HepG2 (cell line): Measurements from ENCODE around the gene POFUT2. TPM values are rescaled to one million over a fixed set of nuclear protein-coding genes. Genes with fewer than 3 reads are reported as not detected.

ENCODE experiments used
- ADNP ChIP-seq: sonication (generic); formaldehyde crosslinking; IDR thresholded peaks from 2 replicates; pipeline ENCODE4 v1.4.0; 2020; ENCODE audit warnings: missing genetic modification reagents
- ELF1 ChIP-seq: sonication (generic); formaldehyde crosslinking; IDR thresholded peaks from 2 replicates; pipeline ENCODE4 v1.4.0; 2020; ENCODE audit warnings: missing genetic modification reagents
- EZH2 ChIP-seq: conservative IDR thresholded peaks from 2 replicates; pipeline ENCODE4 v1.6.1; 2012; ENCODE audit warnings: mild to moderate bottlenecking, low read depth, low read length, moderate library complexity
- FOXM1 ChIP-seq: sonication (generic); formaldehyde crosslinking; IDR thresholded peaks from 2 replicates; pipeline ENCODE4 v1.5.0; 2020; ENCODE audit warnings: missing genetic modification reagents
- GABPB1 ChIP-seq: IDR thresholded peaks from 2 replicates; pipeline ENCODE4 v1.6.1; 2016; ENCODE audit warnings: mild to moderate bottlenecking, missing genetic modification reagents, moderate library complexity, missing compliant biosample characterization
- HDAC6 ChIP-seq: fragments of 200-600 bp; sonication (generic); IDR thresholded peaks from 2 replicates; pipeline ENCODE4 v1.7.0; 2017; ENCODE audit warnings: mild to moderate bottlenecking, antibody characterized with exemption, low read length, low read depth
- HNRNPUL1 ChIP-seq: fragments of 200-400 bp; formaldehyde crosslinking; IDR thresholded peaks from 2 replicates; pipeline ENCODE4 v1.6.1; 2017; ENCODE audit warnings: low read depth, mild to moderate bottlenecking, low read length, moderate library complexity
- IKZF4 ChIP-seq: sonication (generic); formaldehyde crosslinking; IDR thresholded peaks from 2 replicates; pipeline ENCODE4 v1.5.1; 2020; ENCODE audit warnings: borderline replicate concordance, mild to moderate bottlenecking, low read depth, missing genetic modification reagents; ENCODE audit errors: not compliant biosample characterization
- JDP2 ChIP-seq: sonication (generic); formaldehyde crosslinking; IDR thresholded peaks from 2 replicates; pipeline ENCODE4 v1.8.1; 2022; ENCODE audit warnings: missing genetic modification reagents, borderline replicate concordance
- KDM3A ChIP-seq: IDR thresholded peaks from 2 replicates; pipeline ENCODE4 v1.6.1; 2018; ENCODE audit warnings: low read depth, missing compliant biosample characterization
- MTA1 ChIP-seq: sonication (generic); formaldehyde crosslinking; IDR thresholded peaks from 2 replicates; pipeline ENCODE4 v1.4.0; 2020; ENCODE audit warnings: missing genetic modification reagents, mild to moderate bottlenecking, borderline replicate concordance
- NCOA2 ChIP-seq: sonication (generic); formaldehyde crosslinking; IDR thresholded peaks from 2 replicates; pipeline ENCODE4 v1.8.0; 2022; ENCODE audit warnings: inconsistent platforms
- NFE2 ChIP-seq: sonication (generic); formaldehyde crosslinking; IDR thresholded peaks from 2 replicates; pipeline ENCODE4 v1.4.0; 2020; ENCODE audit warnings: missing genetic modification reagents
- RARG ChIP-seq: sonication (generic); formaldehyde crosslinking; IDR thresholded peaks from 2 replicates; pipeline ENCODE4 v1.4.0; 2020; ENCODE audit warnings: low read depth, mild to moderate bottlenecking, missing genetic modification reagents
- RFX1 ChIP-seq: fragments of 450-650 bp; IDR thresholded peaks from 2 replicates; pipeline ENCODE4 v1.6.1; 2017
- SKI ChIP-seq: fragments of 450-650 bp; IDR thresholded peaks from one replicate; pipeline ENCODE4 v1.6.1; 2018; ENCODE audit warnings: mild to moderate bottlenecking; ENCODE audit not compliant: partially characterized antibody
- THAP9 ChIP-seq: sonication (generic); formaldehyde crosslinking; IDR thresholded peaks from 2 replicates; pipeline ENCODE4; 2020; ENCODE audit warnings: missing genetic modification reagents, mild to moderate bottlenecking, borderline replicate concordance
- ZFX ChIP-seq: sonication (generic); formaldehyde crosslinking; IDR thresholded peaks from 2 replicates; pipeline ENCODE4 v1.4.0; 2020; ENCODE audit warnings: mild to moderate bottlenecking, low read depth, missing genetic modification reagents, moderate library complexity
- ZNF121 ChIP-seq: sonication (generic); formaldehyde crosslinking; IDR thresholded peaks from 2 replicates; pipeline ENCODE4 v1.5.0; 2020; ENCODE audit warnings: mild to moderate bottlenecking, missing genetic modification reagents
- ZNF205 ChIP-seq: IDR thresholded peaks from 2 replicates; pipeline ENCODE4 v1.6.1; 2018; ENCODE audit warnings: missing biosample characterization, missing genetic modification reagents
- ZNF263 ChIP-seq: sonication (generic); formaldehyde crosslinking; IDR thresholded peaks from 2 replicates; pipeline ENCODE4 v1.4.0; 2020; ENCODE audit warnings: missing genetic modification reagents
- ZNF264 ChIP-seq: sonication (generic); formaldehyde crosslinking; IDR thresholded peaks from 2 replicates; pipeline ENCODE4 v1.4.0; 2020; ENCODE audit warnings: missing genetic modification reagents
- ZNF460 ChIP-seq: sonication (generic); formaldehyde crosslinking; IDR thresholded peaks from 2 replicates; pipeline ENCODE4 v1.5.1; 2020; ENCODE audit warnings: missing genetic modification reagents, mild to moderate bottlenecking, borderline replicate concordance
- ZNF616 ChIP-seq: sonication (generic); formaldehyde crosslinking; IDR thresholded peaks from 2 replicates; pipeline ENCODE4 v1.5.0; 2020; ENCODE audit warnings: low read depth, mild to moderate bottlenecking, missing genetic modification reagents
- ZNF619 ChIP-seq: sonication (generic); formaldehyde crosslinking; IDR thresholded peaks from 2 replicates; pipeline ENCODE4 v1.4.0; 2020; ENCODE audit warnings: mild to moderate bottlenecking, missing genetic modification reagents
- ZNF850 ChIP-seq: sonication (generic); formaldehyde crosslinking; conservative IDR thresholded peaks from 2 replicates; pipeline ENCODE4 v1.9.0; 2021; ENCODE audit warnings: mild to moderate bottlenecking, missing genetic modification reagents
- ZSCAN20 ChIP-seq: sonication (generic); formaldehyde crosslinking; IDR thresholded peaks from 2 replicates; pipeline ENCODE4 v1.4.0; 2020; ENCODE audit warnings: missing genetic modification reagents, mild to moderate bottlenecking, borderline replicate concordance
- polyA plus RNA-seq, 8 experiments: library from polyadenylated mRNA; depleted of rRNA in 3 of 8; stranded (reverse) in 7 of 8; unstranded in 1 of 8; fragments of >200 nt; fragmentation: Illumina TruSeq in 4 of 8; extraction: Trizol in 4 of 8; gene quantifications; 2 replicates each; pipeline versions ENCODE4 v1.2.1 to v1.2.3, GENCODE V29; 2011 to 2016; ENCODE audit warnings: low read depth in 4 of 8, missing spikeins in 1 of 8, mixed read lengths in 1 of 8; ENCODE audit not compliant: insufficient read depth in 1 of 8
- total RNA-seq, 5 experiments: library from RNA; depleted of rRNA; stranded (reverse); fragments of >200 nt; fragmentation: Illumina TruSeq; extraction: Trizol; gene quantifications; 2 replicates each; pipeline ENCODE4 v1.2.3, GENCODE V29; 2016; ENCODE audit warnings: low read depth in 1 of 5
- TF ChIP-seq, protein P1 (sequence below): fragments of 450-650 bp; IDR thresholded peaks from 2 replicates; pipeline ENCODE4 v1.6.1; 2017; ENCODE audit warnings: mild to moderate bottlenecking

The POFUT2 gene
- total and polyA plus RNA-seq, 2 of the 13 experiments (the other 11 are each of a cell fraction or from before 2014, with no cell fraction given): 22.8 to 24.0 TPM

- TF ChIP-seq THAP9 (CRISPR knock-in tag) (no peak; the same call in 1 of the 2 replicates), HNRNPUL1 (no peak), ZNF205 (CRISPR knock-in tag) (peak; percentile 48; the same call in 1 of the 2 replicates), ZNF850 (no peak), GABPB1 (peak; percentile 38), ZNF264 (peak; percentile 51; the same call in 1 of the 2 replicates), ZNF616 (CRISPR knock-in tag) (no peak; the same call in 1 of the 2 replicates), ZSCAN20 (CRISPR knock-in tag) (no peak), FOXM1 (CRISPR knock-in tag) (no peak), EZH2 (no peak), ZNF121 (CRISPR knock-in tag) (no peak), NCOA2 (CRISPR knock-in tag) (peak; percentile 76), SKI (no peak), RARG (no peak), ZNF619 (CRISPR knock-in tag) (no peak; the same call in 1 of the 2 replicates), IKZF4 (CRISPR knock-in tag) (no peak), ELF1 (CRISPR knock-in tag) (no peak), ZNF263 (CRISPR knock-in tag) (peak; percentile 32; the same call in 1 of the 2 replicates), ADNP (CRISPR knock-in tag) (no peak), NFE2 (CRISPR knock-in tag) (no peak), MTA1 (peak; percentile 92; the same call in 1 of the 2 replicates), ZNF460 (CRISPR knock-in tag) (no peak), HDAC6 (no peak), KDM3A (no peak), RFX1 (no peak), ZFX (peak; percentile 72), JDP2 (CRISPR knock-in tag) (no peak)
- TF ChIP-seq, protein P1, sequence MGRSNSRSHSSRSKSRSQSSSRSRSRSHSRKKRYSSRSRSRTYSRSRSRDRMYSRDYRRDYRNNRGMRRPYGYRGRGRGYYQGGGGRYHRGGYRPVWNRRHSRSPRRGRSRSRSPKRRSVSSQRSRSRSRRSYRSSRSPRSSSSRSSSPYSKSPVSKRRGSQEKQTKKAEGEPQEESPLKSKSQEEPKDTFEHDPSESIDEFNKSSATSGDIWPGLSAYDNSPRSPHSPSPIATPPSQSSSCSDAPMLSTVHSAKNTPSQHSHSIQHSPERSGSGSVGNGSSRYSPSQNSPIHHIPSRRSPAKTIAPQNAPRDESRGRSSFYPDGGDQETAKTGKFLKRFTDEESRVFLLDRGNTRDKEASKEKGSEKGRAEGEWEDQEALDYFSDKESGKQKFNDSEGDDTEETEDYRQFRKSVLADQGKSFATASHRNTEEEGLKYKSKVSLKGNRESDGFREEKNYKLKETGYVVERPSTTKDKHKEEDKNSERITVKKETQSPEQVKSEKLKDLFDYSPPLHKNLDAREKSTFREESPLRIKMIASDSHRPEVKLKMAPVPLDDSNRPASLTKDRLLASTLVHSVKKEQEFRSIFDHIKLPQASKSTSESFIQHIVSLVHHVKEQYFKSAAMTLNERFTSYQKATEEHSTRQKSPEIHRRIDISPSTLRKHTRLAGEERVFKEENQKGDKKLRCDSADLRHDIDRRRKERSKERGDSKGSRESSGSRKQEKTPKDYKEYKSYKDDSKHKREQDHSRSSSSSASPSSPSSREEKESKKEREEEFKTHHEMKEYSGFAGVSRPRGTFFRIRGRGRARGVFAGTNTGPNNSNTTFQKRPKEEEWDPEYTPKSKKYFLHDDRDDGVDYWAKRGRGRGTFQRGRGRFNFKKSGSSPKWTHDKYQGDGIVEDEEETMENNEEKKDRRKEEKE: no peak
These were observed 42.5 kb upstream of the POFUT2 start (continued) for GRCh38 chr21:45330075-45330781.
